H9 (cell line): ENCODE data around the gene TMEM225B. TPM values are rescaled to one million over a fixed set of nuclear protein-coding genes. Genes with fewer than 3 reads are reported as not detected.

Experiments
- DNase-seq: peaks from one replicate; pipeline ENCODE4 v3.0.0-alpha.2; 2017
- H2AFZ ChIP-seq: one replicate; pipeline ENCODE4 v1.6.1; 2013; ENCODE audit warnings: mild to moderate bottlenecking, low read length, control low read depth, moderate library complexity
- H2AK5ac ChIP-seq: 2 replicates; pipeline ENCODE4 v1.6.1; 2013; ENCODE audit warnings: low read length, control low read depth, mixed read lengths; ENCODE audit not compliant: insufficient read length
- H2BK120ac ChIP-seq: one replicate; pipeline ENCODE4 v1.6.1; 2013; ENCODE audit warnings: low read depth, mild to moderate bottlenecking, low read length, control low read depth, inconsistent platforms; ENCODE audit not compliant: poor library complexity, severe bottlenecking
- H2BK12ac ChIP-seq: 2 replicates; pipeline ENCODE4 v1.6.1; 2013; ENCODE audit warnings: low read length, control low read depth, mixed read lengths, low read depth; ENCODE audit not compliant: insufficient read length
- H2BK15ac ChIP-seq: 2 replicates; pipeline ENCODE4 v1.6.1; 2013; ENCODE audit warnings: low read depth, low read length, control low read depth
- H2BK20ac ChIP-seq: one replicate; pipeline ENCODE4 v1.6.1; 2013; ENCODE audit warnings: low read depth, mild to moderate bottlenecking, low read length, control low read depth, inconsistent platforms; ENCODE audit not compliant: poor library complexity, severe bottlenecking
- H2BK5ac ChIP-seq: 2 replicates; pipeline ENCODE4 v1.6.1; 2013; ENCODE audit warnings: low read length, control low read depth, mixed read lengths; ENCODE audit not compliant: insufficient read length
- H3K14ac ChIP-seq: 2 replicates; pipeline ENCODE4 v1.6.1; 2013; ENCODE audit warnings: low read length, control low read depth; ENCODE audit not compliant: insufficient read depth
- H3K18ac ChIP-seq: 2 replicates; pipeline ENCODE4 v1.6.1; 2013; ENCODE audit warnings: low read depth, mild to moderate bottlenecking, mixed read lengths, low read length, control low read depth; ENCODE audit not compliant: insufficient read length
- H3K23ac ChIP-seq: 2 replicates; pipeline ENCODE4 v1.6.1; 2013; ENCODE audit warnings: low read length, control low read depth, mixed read lengths, low read depth; ENCODE audit not compliant: insufficient read length
- H3K23me2 ChIP-seq: 2 replicates; pipeline ENCODE4 v1.6.1; 2013; ENCODE audit warnings: low read depth, mild to moderate bottlenecking, mixed read lengths, low read length, control low read depth; ENCODE audit not compliant: insufficient read length, poor library complexity, severe bottlenecking
- H3K27ac ChIP-seq: 2 replicates; pipeline ENCODE4 v1.5.1; 2013; ENCODE audit warnings: low read length, control low read depth, mixed read lengths, low read depth; ENCODE audit not compliant: insufficient read length
- H3K27me3 ChIP-seq: 2 replicates; pipeline ENCODE4 v1.6.1; 2013; ENCODE audit warnings: low read length, control low read depth, inconsistent platforms; ENCODE audit not compliant: insufficient read depth
- H3K4ac ChIP-seq: 2 replicates; pipeline ENCODE4 v1.6.1; 2013; ENCODE audit warnings: low read depth, mild to moderate bottlenecking, control low read depth, inconsistent platforms, low read length, moderate library complexity
- H3K4me1 ChIP-seq: 2 replicates; pipeline ENCODE4 v1.6.1; 2013; ENCODE audit warnings: low read length, control low read depth, inconsistent platforms; ENCODE audit not compliant: insufficient read depth
- H3K4me2 ChIP-seq: 2 replicates; pipeline ENCODE4 v1.6.1; 2013; ENCODE audit warnings: low read length, control low read depth, mixed read lengths; ENCODE audit not compliant: insufficient read length, insufficient read depth
- H3K56ac ChIP-seq: 2 replicates; pipeline ENCODE4 v1.6.1; 2013; ENCODE audit warnings: low read depth, mild to moderate bottlenecking, mixed read lengths, low read length, control low read depth; ENCODE audit not compliant: insufficient read length
- H3K79me1 ChIP-seq: 2 replicates; pipeline ENCODE4 v1.6.1; 2013; ENCODE audit warnings: low read depth, mild to moderate bottlenecking, moderate library complexity, low read length, control low read depth, inconsistent platforms; ENCODE audit not compliant: insufficient read depth, poor library complexity, severe bottlenecking
- H3K79me2 ChIP-seq: 2 replicates; pipeline ENCODE4 v1.6.1; 2013; ENCODE audit warnings: low read length, control low read depth, inconsistent platforms; ENCODE audit not compliant: insufficient read depth
- H3K9ac ChIP-seq: 2 replicates; pipeline ENCODE4 v1.6.1; 2013; ENCODE audit warnings: low read length, control low read depth, mixed read lengths; ENCODE audit not compliant: insufficient read length; ENCODE audit errors: extremely low read depth
- H3K9me3 ChIP-seq: one replicate; pipeline ENCODE4 v1.6.1; 2013; ENCODE audit warnings: low read depth, low read length, inconsistent platforms; ENCODE audit not compliant: control insufficient read depth
- H3T11ph ChIP-seq: one replicate; pipeline ENCODE4 v1.6.1; 2013; ENCODE audit warnings: mild to moderate bottlenecking, low read length, control low read depth, inconsistent platforms
- H4K20me1 ChIP-seq: one replicate; pipeline ENCODE4 v1.6.1; 2013; ENCODE audit not compliant: control insufficient read depth, insufficient read length, insufficient read depth
- H4K5ac ChIP-seq: 2 replicates; pipeline ENCODE4 v1.6.1; 2013; ENCODE audit warnings: low read depth, mild to moderate bottlenecking, mixed read lengths, low read length, control low read depth; ENCODE audit not compliant: insufficient read length
- H4K8ac ChIP-seq: replicated peaks from 2 replicates; pipeline ENCODE4 v1.6.1; 2013; ENCODE audit warnings: low read length, control low read depth, mixed read lengths, low read depth; ENCODE audit not compliant: insufficient read length
- H4K91ac ChIP-seq: 2 replicates; pipeline ENCODE4 v1.6.1; 2013; ENCODE audit warnings: low read depth, mild to moderate bottlenecking, moderate library complexity, mixed read lengths, low read length, control low read depth; ENCODE audit not compliant: insufficient read length
- H3K27ac Mint-ChIP-seq, 3 experiments: 2 replicates in 2 of 3; 3 replicates in 1 of 3; pipeline ENCODE4 v1.8.0; 2020 to 2021; ENCODE audit warnings: mixed read lengths in 3 of 3, mild to moderate bottlenecking in 1 of 3, moderate library complexity in 1 of 3
- H3K27me3 Mint-ChIP-seq: 2 replicates; pipeline ENCODE4 v1.8.0; 2021; ENCODE audit warnings: low read depth, mild to moderate bottlenecking, moderate library complexity, mixed read lengths
- H3K36me3 Mint-ChIP-seq, 3 experiments: 2 replicates in 2 of 3; 3 replicates in 1 of 3; pipeline ENCODE4 v1.8.0; 2020 to 2021; ENCODE audit warnings: low read depth in 3 of 3, mixed read lengths in 3 of 3; ENCODE audit not compliant: insufficient read depth in 1 of 3
- H3K4me1 Mint-ChIP-seq, 2 experiments: 2 replicates each; pipeline ENCODE4 v1.8.0; 2020; ENCODE audit warnings: mixed read lengths in 2 of 2
- H3K4me3 Mint-ChIP-seq, 2 experiments: 2 replicates in 1 of 2; 3 replicates in 1 of 2; pipeline ENCODE4 v1.8.0; 2020 to 2021; ENCODE audit warnings: mild to moderate bottlenecking in 2 of 2, mixed read lengths in 2 of 2, moderate library complexity in 1 of 2
- H3K9me3 Mint-ChIP-seq, 2 experiments: 2 replicates in 1 of 2; 3 replicates in 1 of 2; pipeline ENCODE4 v1.8.0; 2020; ENCODE audit warnings: mild to moderate bottlenecking in 2 of 2, mixed read lengths in 2 of 2, moderate library complexity in 1 of 2
- WGBS: extraction: QIAGEN DNeasy Blood & Tissue Kit; methylation state at CpG from one replicate; pipeline ENCODE4 v1.1.7; 2013; ENCODE audit warnings: missing lambda C conversion rate, low lambda C conversion rate, mixed read lengths; ENCODE audit not compliant: insufficient read length; ENCODE audit errors: extremely low coverage; 5-methylcytosine and 5-hydroxymethylcytosine counted together
- total RNA-seq: library from RNA; stranded (reverse); gene quantifications from 2 replicates; pipeline ENCODE4 v1.2.1, GENCODE V29; 2021
- TF ChIP-seq, protein P1 (sequence below): fragments of 200-600 bp; sonication (generic); conservative IDR thresholded peaks from 3 replicates; pipeline ENCODE4 v1.8.0; 2021; ENCODE audit warnings: antibody characterized with exemption, mild to moderate bottlenecking

Gene TMEM225B
- total RNA-seq, 1 experiment from 2014 or later: not detected

DNA sequence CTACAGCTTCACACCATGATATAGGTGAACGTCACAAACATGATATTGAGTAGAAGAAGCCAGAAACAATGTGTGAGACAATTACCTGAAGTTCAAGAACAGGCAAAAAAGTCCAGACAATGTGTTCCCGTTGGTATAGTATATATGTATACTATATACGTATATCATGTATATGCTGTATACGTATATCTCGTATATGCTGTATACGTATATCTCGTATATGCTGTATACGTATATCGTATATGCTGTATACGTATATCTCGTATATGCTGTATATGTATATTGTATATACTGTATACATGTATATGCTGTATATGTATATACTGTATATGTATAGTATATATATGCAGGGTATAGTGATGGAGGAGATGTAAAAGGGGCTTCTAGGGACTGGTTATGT is 29.4 kb downstream of the TMEM225B start:
- no peak overlapping the region for H4K5ac ChIP-seq
- Mint-ChIP-seq H3K4me3 (peak overlapping the region in 1 of 2 experiments; percentile 51; a peak in 1 of 5 replicates), H3K27me3 (no peaks in the 10 kb centered on the region), H3K36me3 (peaks cover 54 to 87% (median 78%) of the 10 kb centered on the region in 3 experiments), H3K9me3 (no peaks in the 10 kb centered on the region), H3K4me1 (peaks cover 36 to 42% of the 10 kb centered on the region in 2 experiments), H3K27ac (no peak overlapping the region)
- H3K27me3 ChIP-seq: no peaks in the 10 kb centered on the region
- no peak overlapping the region for H2BK12ac ChIP-seq
- no peaks in the 10 kb centered on the region for H4K20me1 ChIP-seq
- H3K4ac ChIP-seq: no peak overlapping the region
- no peak overlapping the region for H2BK20ac ChIP-seq
- H3K9ac ChIP-seq: no peak overlapping the region
- H3K9me3 ChIP-seq: no peaks in the 10 kb centered on the region
- no peak overlapping the region for H2BK120ac ChIP-seq
- H2BK15ac ChIP-seq: no peak overlapping the region
- H3K4me2 ChIP-seq: no peak overlapping the region
- H3K27ac ChIP-seq: no peak overlapping the region
- no peak overlapping the region for H3K14ac ChIP-seq
- DNase-seq: no peak
- H3K79me1 ChIP-seq: no peaks in the 10 kb centered on the region
- H3K18ac ChIP-seq: no peak overlapping the region
- no peaks in the 10 kb centered on the region for H3K23me2 ChIP-seq
- no peak overlapping the region for H3T11ph ChIP-seq
- H3K79me2 ChIP-seq: no peaks in the 10 kb centered on the region
- no peak overlapping the region for H2AFZ ChIP-seq
- no peak overlapping the region for H4K8ac ChIP-seq
- H2BK5ac ChIP-seq: no peak overlapping the region
- TF ChIP-seq, protein P1, sequence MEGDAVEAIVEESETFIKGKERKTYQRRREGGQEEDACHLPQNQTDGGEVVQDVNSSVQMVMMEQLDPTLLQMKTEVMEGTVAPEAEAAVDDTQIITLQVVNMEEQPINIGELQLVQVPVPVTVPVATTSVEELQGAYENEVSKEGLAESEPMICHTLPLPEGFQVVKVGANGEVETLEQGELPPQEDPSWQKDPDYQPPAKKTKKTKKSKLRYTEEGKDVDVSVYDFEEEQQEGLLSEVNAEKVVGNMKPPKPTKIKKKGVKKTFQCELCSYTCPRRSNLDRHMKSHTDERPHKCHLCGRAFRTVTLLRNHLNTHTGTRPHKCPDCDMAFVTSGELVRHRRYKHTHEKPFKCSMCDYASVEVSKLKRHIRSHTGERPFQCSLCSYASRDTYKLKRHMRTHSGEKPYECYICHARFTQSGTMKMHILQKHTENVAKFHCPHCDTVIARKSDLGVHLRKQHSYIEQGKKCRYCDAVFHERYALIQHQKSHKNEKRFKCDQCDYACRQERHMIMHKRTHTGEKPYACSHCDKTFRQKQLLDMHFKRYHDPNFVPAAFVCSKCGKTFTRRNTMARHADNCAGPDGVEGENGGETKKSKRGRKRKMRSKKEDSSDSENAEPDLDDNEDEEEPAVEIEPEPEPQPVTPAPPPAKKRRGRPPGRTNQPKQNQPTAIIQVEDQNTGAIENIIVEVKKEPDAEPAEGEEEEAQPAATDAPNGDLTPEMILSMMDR: no peak
- no peaks in the 10 kb centered on the region for H3K4me1 ChIP-seq
- H3K23ac ChIP-seq: no peak overlapping the region
- no CpG with 5 or more reads among the region's 11 CpGs for WGBS
- no peak overlapping the region for H3K56ac ChIP-seq
- H4K91ac ChIP-seq: no peak overlapping the region
- H2AK5ac ChIP-seq: no peak overlapping the region
